Stomach (tissue), 9 donors: Measurements from ENCODE around the gene SLIT1. TPM values are rescaled to one million over a fixed set of nuclear protein-coding genes. Genes with fewer than 3 reads are reported as not detected.

ENCODE experiments used
- DNase-seq, 2 donors: peaks; one replicate each; pipeline versions ENCODE4 v3.0.0 to v3.0.0-alpha.2; 2013 to 2019
- H3K27ac ChIP-seq, 5 donors: fragments of 200-600 bp in 4 of 5; sonication (generic) in 4 of 5; one replicate each; pipeline ENCODE4 v1.5.1; 2013 to 2019; ENCODE audit warnings: mild to moderate bottlenecking in 1 of 5, moderate library complexity in 1 of 5
- H3K27me3 ChIP-seq, 3 donors: fragments of 200-600 bp; sonication (generic); one replicate each; pipeline ENCODE4 v1.5.1; 2017 to 2019; ENCODE audit warnings: mixed run types in 1 of 3
- H3K36me3 ChIP-seq, 4 donors: fragments of 200-600 bp; sonication (generic); 1 replicate in 3 of 4; 2 replicates in 1 of 4; pipeline ENCODE4 v1.5.1; 2016 to 2019
- H3K4me1 ChIP-seq, 4 donors: fragments of 200-600 bp; sonication (generic); one replicate each; pipeline ENCODE4 v1.5.1; 2016 to 2019
- H3K4me3 ChIP-seq, 4 donors: fragments of 200-600 bp; sonication (generic) in 3 of 4; one replicate each; pipeline ENCODE4 v1.5.1; 2016 to 2019; ENCODE audit warnings: mild to moderate bottlenecking in 1 of 4
- H3K9me3 ChIP-seq, 4 donors: fragments of 200-600 bp; sonication (generic); one replicate each; pipeline ENCODE4 v1.5.1; 2016 to 2019
- CTCF ChIP-seq, 7 experiments: fragments of 450-650 bp in 4 of 7; fragments of 200-600 bp in 3 of 7; sonication (generic) in 3 of 7; IDR thresholded peaks; one replicate each; pipeline ENCODE4 v1.5.1; 2016 to 2019; ENCODE audit warnings: antibody characterized with exemption in 7 of 7, control low read depth in 2 of 7, mild to moderate bottlenecking in 1 of 7
- EP300 ChIP-seq: sonication (generic); formaldehyde crosslinking; IDR thresholded peaks from one replicate; pipeline ENCODE4 v1.6.1; 2017; ENCODE audit warnings: antibody characterized with exemption
- POLR2A ChIP-seq, 4 donors: fragments of 450-650 bp; IDR thresholded peaks; one replicate each; pipeline ENCODE4 v1.6.1; 2016; ENCODE audit warnings: antibody characterized with exemption in 4 of 4, control low read depth in 2 of 4, mild to moderate bottlenecking in 1 of 4, moderate library complexity in 1 of 4
- POLR2AphosphoS5 ChIP-seq, 3 donors: sonication (generic); formaldehyde crosslinking; IDR thresholded peaks; one replicate each; pipeline ENCODE4 v1.6.1; 2016; ENCODE audit warnings: antibody characterized with exemption in 3 of 3
- WGBS, 5 donors: extraction: QIAGEN DNeasy Blood & Tissue Kit in 3 of 5; methylation state at CpG; one replicate each; pipeline versions ENCODE4 v1.1.5 to v1.1.7; 2013 to 2018; 5-methylcytosine and 5-hydroxymethylcytosine counted together
- intact Hi-C: fragments of 100-400 bp; cut with DNase I; formaldehyde crosslinking; loops from one replicate; pipeline ENCODE4 v1.15.1; 2023; ENCODE audit warnings: low total_unique reads
- polyA plus RNA-seq, 3 donors: library from polyadenylated mRNA; stranded (reverse); fragments of 200-250 nt; gene quantifications; one replicate each; pipeline ENCODE4 v1.2.3, GENCODE V29; 2013
- total RNA-seq, 5 donors: library from RNA; depleted of rRNA; stranded (reverse); fragments of >200 nt; gene quantifications; one replicate each; pipeline versions ENCODE4 v1.1.0 to v1.2.3, GENCODE V29; 2014 to 2016
- donor health status: healthy with polysubstance abuse.
- donor health status: Bipolar disorder and iron deficiency.
- donor health status: healthy.

Gene SLIT1
- total and polyA plus RNA-seq, 8 donors = under 0.01 to 6.1 (median 0.44) TPM

- Histone ChIP-seq H3K9me3 (no peaks in the 10 kb centered on the region), H3K36me3 (no peaks in the 10 kb centered on the region), H3K27me3 (peaks cover 0 to 54% (median 0%) of the 10 kb centered on the region in 3 donors), H3K4me1 (no peaks in the 10 kb centered on the region), H3K27ac (no peak overlapping the region), H3K4me3 (no peak overlapping the region)
- DNase-seq = no peak
- intact Hi-C loops = no loop called here
- WGBS, 5 donors = 67 to 75% (median 73%) methylated on average over 4 to 7 of the region's 7 CpGs
- no peak for TF ChIP-seq POLR2A (IDR thresholded peaks at IDR 0.05)
Measured at GRCh38 chr10:97116462-97117162, 69.1 kb downstream of the SLIT1 start.

GRCh38 chr10:97115846-97116245 is 69.9 kb downstream of the SLIT1 start:
- DNase-seq = no peak
- 55 to 80% (median 73%) methylated on average over 2 of the region's 2 CpGs for WGBS, 5 donors
- TF ChIP-seq EP300 (no peak), POLR2AphosphoS5 (IDR thresholded peaks at IDR 0.05) (no peak)
- H3K27ac ChIP-seq = no peak overlapping the region
- H3K9me3 ChIP-seq = no peaks in the 10 kb centered on the region
- intact Hi-C loops = no loop called here
- peaks cover 0 to 50% (median 0%) of the 10 kb centered on the region in 3 donors for H3K27me3 ChIP-seq
- no peak overlapping the region for H3K4me3 ChIP-seq
- no peaks in the 10 kb centered on the region for H3K4me1 ChIP-seq
- H3K36me3 ChIP-seq = no peaks in the 10 kb centered on the region

GRCh38 chr10:97111615-97112014 is 74.1 kb downstream of the SLIT1 start:
- DNase-seq = no peak
- H3K27me3 ChIP-seq = peaks cover 0 to 61% (median 0%) of the 10 kb centered on the region in 3 donors
- H3K36me3 ChIP-seq = no peaks in the 10 kb centered on the region
- no peaks in the 10 kb centered on the region for H3K4me1 ChIP-seq
- WGBS, 5 donors = 52 to 62% (median 54%) methylated on average over 11 of the region's 11 CpGs
- intact Hi-C loops = no loop called here
- H3K4me3 ChIP-seq = no peak overlapping the region
- no peak overlapping the region for H3K27ac ChIP-seq
- no peak for TF ChIP-seq EP300
- TF ChIP-seq POLR2AphosphoS5 (IDR thresholded peaks at IDR 0.05) = no peak
- TF ChIP-seq POLR2A (IDR thresholded peaks at IDR 0.05) = no peak
- no peak for TF ChIP-seq CTCF (IDR thresholded peaks at IDR 0.05)
- no peaks in the 10 kb centered on the region for H3K9me3 ChIP-seq

- DNase-seq = peak in 1 of 2 donors; percentile 57
- Histone ChIP-seq H3K27me3 (peaks cover 0 to 66% (median 0%) of the 10 kb centered on the region in 3 donors), H3K4me3 (no peak overlapping the region), H3K9me3 (no peaks in the 10 kb centered on the region), H3K36me3 (no peaks in the 10 kb centered on the region), H3K27ac (no peak overlapping the region), H3K4me1 (no peaks in the 10 kb centered on the region)
- no peak for TF ChIP-seq CTCF (IDR thresholded peaks at IDR 0.05)
- no peak for TF ChIP-seq EP300
- no peak for TF ChIP-seq POLR2A (IDR thresholded peaks at IDR 0.05)
- TF ChIP-seq POLR2AphosphoS5 (IDR thresholded peaks at IDR 0.05) = no peak
- intact Hi-C loops = no loop called here
- 19 to 34% (median 24%) methylated on average over 6 of the region's 6 CpGs for WGBS, 5 donors
Measured at GRCh38 chr10:97109547-97109946, 76.2 kb downstream of the SLIT1 start.

GRCh38 chr10:97107551-97107950 is 78.2 kb downstream of the SLIT1 start:
- Histone ChIP-seq H3K9me3 (no peaks in the 10 kb centered on the region), H3K27me3 (peaks cover 0 to 50% (median 0%) of the 10 kb centered on the region in 3 donors), H3K4me3 (no peak overlapping the region), H3K36me3 (no peaks in the 10 kb centered on the region), H3K27ac (no peak overlapping the region), H3K4me1 (no peaks in the 10 kb centered on the region)
- no peak for DNase-seq
- 42 to 53% (median 47%) methylated on average over 4 to 5 of the region's 5 CpGs for WGBS, 5 donors
- no peak for TF ChIP-seq EP300
- no peak for TF ChIP-seq POLR2AphosphoS5 (IDR thresholded peaks at IDR 0.05)
- TF ChIP-seq CTCF (IDR thresholded peaks at IDR 0.05) = no peak
- no peak for TF ChIP-seq POLR2A (IDR thresholded peaks at IDR 0.05)
- intact Hi-C loops = no loop called here
